ENCODE measurements around the gene SCMH1. TPM values are rescaled to one million over a fixed set of nuclear protein-coding genes. Genes with fewer than 3 reads are reported as not detected.

SCMH1 gene
- total RNA-seq, 1 experiment from 2014 or later = 28.0 TPM

DNA sequence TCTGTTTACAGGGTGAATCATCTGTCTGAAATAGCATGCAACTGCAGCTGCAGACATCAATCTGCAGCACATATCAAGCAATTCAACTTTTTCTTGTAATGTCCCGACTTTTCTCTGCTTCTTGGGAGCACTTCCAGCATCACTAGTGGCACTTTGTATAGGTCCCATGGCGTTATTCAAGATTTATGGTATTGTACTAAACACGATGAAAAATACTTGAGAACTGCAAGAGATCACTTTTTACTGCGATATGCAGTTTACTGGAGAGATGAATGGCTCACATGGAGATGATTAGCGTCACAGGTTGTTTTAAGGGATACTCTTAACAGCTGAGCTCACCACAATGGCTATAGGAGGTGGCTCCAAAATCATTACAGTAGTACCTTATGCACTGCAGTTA lies 7.2 kb upstream of the SCMH1 start:
- DNase-seq (ENCODE audit: low read depth, low spot score) (no peak), ATAC-seq (no peak)
- Histone ChIP-seq H4K20me1 (ENCODE audit: insufficient read depth) (no peaks in the 10 kb centered on the region), H3K4me3 (replicated peaks in 1 of 2; ENCODE audit: low read depth in 1 of 2, low read length in 2 of 2) (no peak overlapping the region), H3K36me3 (ENCODE audit: control insufficient read depth in 1 of 2, insufficient read depth in 2 of 2, low read length in 2 of 2) (no peaks in the 10 kb centered on the region), H3K9me2 (ENCODE audit: insufficient read depth) (no peaks in the 10 kb centered on the region), H3K27ac (ENCODE audit: low read depth, low read length) (no peak overlapping the region), H3K4me1 (ENCODE audit: control insufficient read depth in 1 of 2, insufficient read depth in 2 of 2, low read length in 2 of 2) (peaks cover 5% of the 10 kb centered on the region in 2 experiments; a peak in 2 of 4 replicates), H3K9ac (ENCODE audit: low read length) (no peak overlapping the region), H2AFZ (ENCODE audit: low read depth, low read length, poor library complexity, severe bottlenecking) (no peak overlapping the region), H3K79me2 (ENCODE audit: insufficient read depth, low read length) (no peaks in the 10 kb centered on the region), H3K4me2 (ENCODE audit: low read length) (no peak overlapping the region), H3K9me3 (ENCODE audit: control insufficient read depth in 1 of 2, insufficient read depth in 1 of 2, low read depth in 1 of 2, low read length in 2 of 2) (no peaks in the 10 kb centered on the region), H3K27me3 (ENCODE audit: insufficient read depth, low read length) (no peaks in the 10 kb centered on the region)
- no peak for TF ChIP-seq RAD21 (IDR thresholded peaks at IDR 0.05; ENCODE audit: low read depth)
- TF ChIP-seq, protein P1, sequence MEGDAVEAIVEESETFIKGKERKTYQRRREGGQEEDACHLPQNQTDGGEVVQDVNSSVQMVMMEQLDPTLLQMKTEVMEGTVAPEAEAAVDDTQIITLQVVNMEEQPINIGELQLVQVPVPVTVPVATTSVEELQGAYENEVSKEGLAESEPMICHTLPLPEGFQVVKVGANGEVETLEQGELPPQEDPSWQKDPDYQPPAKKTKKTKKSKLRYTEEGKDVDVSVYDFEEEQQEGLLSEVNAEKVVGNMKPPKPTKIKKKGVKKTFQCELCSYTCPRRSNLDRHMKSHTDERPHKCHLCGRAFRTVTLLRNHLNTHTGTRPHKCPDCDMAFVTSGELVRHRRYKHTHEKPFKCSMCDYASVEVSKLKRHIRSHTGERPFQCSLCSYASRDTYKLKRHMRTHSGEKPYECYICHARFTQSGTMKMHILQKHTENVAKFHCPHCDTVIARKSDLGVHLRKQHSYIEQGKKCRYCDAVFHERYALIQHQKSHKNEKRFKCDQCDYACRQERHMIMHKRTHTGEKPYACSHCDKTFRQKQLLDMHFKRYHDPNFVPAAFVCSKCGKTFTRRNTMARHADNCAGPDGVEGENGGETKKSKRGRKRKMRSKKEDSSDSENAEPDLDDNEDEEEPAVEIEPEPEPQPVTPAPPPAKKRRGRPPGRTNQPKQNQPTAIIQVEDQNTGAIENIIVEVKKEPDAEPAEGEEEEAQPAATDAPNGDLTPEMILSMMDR (IDR thresholded peaks at IDR 0.05 in 2 of 3, conservative IDR thresholded peaks at IDR 0.05 in 1 of 3; ENCODE audit: borderline replicate concordance in 1 of 3, insufficient read depth in 1 of 3, low read depth in 2 of 3, low read length in 2 of 3) = no peak
- TF ChIP-seq, protein P2, sequence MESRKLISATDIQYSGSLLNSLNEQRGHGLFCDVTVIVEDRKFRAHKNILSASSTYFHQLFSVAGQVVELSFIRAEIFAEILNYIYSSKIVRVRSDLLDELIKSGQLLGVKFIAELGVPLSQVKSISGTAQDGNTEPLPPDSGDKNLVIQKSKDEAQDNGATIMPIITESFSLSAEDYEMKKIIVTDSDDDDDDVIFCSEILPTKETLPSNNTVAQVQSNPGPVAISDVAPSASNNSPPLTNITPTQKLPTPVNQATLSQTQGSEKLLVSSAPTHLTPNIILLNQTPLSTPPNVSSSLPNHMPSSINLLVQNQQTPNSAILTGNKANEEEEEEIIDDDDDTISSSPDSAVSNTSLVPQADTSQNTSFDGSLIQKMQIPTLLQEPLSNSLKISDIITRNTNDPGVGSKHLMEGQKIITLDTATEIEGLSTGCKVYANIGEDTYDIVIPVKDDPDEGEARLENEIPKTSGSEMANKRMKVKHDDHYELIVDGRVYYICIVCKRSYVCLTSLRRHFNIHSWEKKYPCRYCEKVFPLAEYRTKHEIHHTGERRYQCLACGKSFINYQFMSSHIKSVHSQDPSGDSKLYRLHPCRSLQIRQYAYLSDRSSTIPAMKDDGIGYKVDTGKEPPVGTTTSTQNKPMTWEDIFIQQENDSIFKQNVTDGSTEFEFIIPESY (IDR thresholded peaks at IDR 0.05; ENCODE audit: extremely low read depth, insufficient replicate concordance, low read length) = no peak
- no peak for TF ChIP-seq ZFX (IDR thresholded peaks at IDR 0.05)
- no peak for TF ChIP-seq POLR2A (IDR thresholded peaks at IDR 0.05; ENCODE audit: borderline replicate concordance, extremely low read depth, insufficient read depth, insufficient read length)
- no peak for TF ChIP-seq EZH2 (IDR thresholded peaks at IDR 0.05)
- no peak for TF ChIP-seq REST (IDR thresholded peaks at IDR 0.05; ENCODE audit: low read depth)
- TF ChIP-seq CEBPB (IDR thresholded peaks at IDR 0.05; ENCODE audit: low read depth) = no peak
- no peak for TF ChIP-seq SP1 (IDR thresholded peaks at IDR 0.05; ENCODE audit: low read depth)
- no peak for TF ChIP-seq JUND (IDR thresholded peaks at IDR 0.05)
- TF ChIP-seq EZH2phosphoT487 (IDR thresholded peaks at IDR 0.05; ENCODE audit: borderline replicate concordance) = no peak
- no peak for TF ChIP-seq ELF1 (IDR thresholded peaks at IDR 0.05; ENCODE audit: borderline replicate concordance, low read depth)
- TF ChIP-seq FOSL1 (IDR thresholded peaks at IDR 0.05; ENCODE audit: low read depth) = no peak
- no peak for TF ChIP-seq EGR1 (IDR thresholded peaks at IDR 0.05; ENCODE audit: low read depth)
- no peak for TF ChIP-seq SRF (IDR thresholded peaks at IDR 0.05; ENCODE audit: low read depth)
- CTCF ChIA-PET = no interaction called here
- intact Hi-C loops (cut with micrococcal nuclease) = no loop called here
- no TSS peak for BruUV-seq (replicated peaks)
- POLR2A ChIA-PET = no interaction called here
- RAD21 ChIA-PET (ENCODE audit: low non-redundant PET in 1 of 2, low total read pairs in 2 of 2, uncharacterized antibody in 2 of 2, unreplicated experiment in 2 of 2) = no interaction called here
